Embryonic facial prominence (tissue), 1 donor: Measurements from ENCODE around the gene PFDN1.

Experiments
- DNase-seq: peaks from one replicate; pipeline ENCODE4 v3.0.0-alpha.2; 2016; ENCODE audit errors: extremely low spot score

Gene PFDN1

DNA sequence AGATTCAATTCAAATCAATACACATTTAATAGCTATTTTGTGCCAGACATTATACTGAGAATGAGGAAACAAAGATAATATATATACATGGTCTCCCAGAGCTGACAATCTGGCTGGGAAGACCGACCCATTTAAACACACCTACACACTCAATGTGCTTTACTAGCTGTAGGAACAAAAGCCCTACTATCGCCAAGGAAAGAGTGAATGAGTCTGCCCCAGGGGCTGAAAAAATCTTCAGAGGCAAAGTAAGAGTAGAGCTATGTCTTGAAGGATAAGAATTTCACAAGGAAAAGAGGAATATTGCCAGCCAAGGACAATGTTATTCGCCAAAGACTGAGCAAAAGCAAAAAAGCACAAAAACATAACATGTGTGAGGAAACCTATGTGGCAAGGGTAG, 6.6 kb downstream of the PFDN1 start:
- DNase-seq, result no peak

DNA sequence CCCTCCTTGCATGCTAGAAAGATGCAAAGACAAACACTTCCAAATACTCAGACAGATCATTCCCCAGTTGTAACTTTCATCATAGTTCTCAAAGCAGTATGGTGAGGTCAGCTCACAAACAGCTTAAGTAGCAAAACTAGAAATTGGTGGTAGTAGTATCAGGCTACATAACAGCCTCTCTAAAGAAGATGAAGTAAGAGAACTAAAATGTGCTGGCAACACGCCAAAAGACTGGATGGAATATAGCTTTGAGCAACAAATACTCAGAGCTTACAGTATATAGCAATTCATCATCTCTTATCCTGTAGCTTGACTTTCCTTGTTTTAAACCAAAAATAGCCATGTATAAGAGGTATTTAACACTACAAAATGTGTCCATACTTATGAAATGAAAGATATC, 7.5 kb downstream of the PFDN1 start:
- peak; percentile 46 for DNase-seq

DNA sequence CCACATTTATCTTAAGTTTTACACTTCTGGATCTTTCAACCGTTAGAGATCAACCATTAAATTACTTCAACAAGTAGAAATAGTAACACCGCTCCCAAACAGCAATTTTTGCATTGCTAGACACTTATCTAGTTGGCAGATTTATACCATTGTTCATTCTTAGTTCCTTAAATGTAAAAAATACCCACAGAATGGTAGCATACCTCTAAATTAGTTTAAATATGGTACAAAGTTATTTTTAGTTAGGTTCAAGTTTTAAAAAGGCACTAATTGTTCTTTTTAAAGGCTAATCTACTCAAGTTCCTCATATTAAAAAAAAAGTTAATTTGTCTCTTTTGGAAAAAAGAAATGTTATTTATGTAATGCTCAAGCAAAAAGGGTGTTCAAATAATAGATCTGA, 8.1 kb downstream of the PFDN1 start:
- DNase-seq, result no peak

DNA sequence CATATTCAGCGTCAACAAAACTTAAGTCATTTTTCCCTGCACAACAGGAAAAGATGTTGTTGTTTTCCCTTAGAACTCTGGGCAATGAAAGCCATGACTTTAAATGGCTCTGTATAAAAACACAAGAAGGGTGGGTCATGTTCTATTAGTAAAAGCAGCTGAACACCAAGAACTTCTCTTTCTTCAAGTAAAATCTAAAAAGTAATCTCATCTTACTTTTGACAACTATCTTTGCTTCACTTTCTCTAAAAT, 9.1 kb downstream of the PFDN1 start:
- no peak for DNase-seq

DNA sequence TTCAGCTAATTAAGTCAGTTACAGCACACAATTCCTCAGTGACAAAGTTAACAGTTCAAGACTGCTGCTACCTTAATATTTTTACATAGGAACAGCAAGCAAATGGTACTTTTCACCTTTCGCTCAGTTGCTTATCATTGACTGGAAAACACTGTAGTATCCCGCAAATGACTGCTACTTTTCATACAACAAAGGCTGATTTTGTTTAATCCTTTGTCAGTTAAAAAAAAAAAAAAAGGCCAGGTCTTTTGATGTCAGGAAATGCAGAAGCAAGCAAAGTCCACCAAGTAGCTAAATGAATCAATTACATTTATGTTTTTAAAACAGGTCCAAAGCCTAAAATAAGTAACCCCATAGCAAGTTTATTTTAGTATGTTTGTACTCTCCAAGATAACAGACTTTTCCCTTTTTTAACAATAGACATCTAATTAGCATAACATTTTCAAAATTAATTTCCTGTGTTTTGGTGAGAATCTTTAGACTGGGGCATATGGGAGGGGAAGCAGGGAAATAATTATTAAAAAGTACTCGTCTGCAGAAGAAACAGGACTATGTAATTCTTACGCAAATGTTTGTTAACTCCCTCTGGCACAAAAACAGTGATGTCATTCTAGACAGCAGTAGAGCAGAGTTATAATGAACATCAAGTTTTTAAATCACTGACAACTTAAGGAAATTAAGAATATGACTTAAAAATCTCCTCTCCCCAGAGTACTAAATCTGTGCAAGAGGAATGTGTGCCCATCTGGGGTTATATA, 9.6 kb downstream of the PFDN1 start:
- no peak for DNase-seq

DNA sequence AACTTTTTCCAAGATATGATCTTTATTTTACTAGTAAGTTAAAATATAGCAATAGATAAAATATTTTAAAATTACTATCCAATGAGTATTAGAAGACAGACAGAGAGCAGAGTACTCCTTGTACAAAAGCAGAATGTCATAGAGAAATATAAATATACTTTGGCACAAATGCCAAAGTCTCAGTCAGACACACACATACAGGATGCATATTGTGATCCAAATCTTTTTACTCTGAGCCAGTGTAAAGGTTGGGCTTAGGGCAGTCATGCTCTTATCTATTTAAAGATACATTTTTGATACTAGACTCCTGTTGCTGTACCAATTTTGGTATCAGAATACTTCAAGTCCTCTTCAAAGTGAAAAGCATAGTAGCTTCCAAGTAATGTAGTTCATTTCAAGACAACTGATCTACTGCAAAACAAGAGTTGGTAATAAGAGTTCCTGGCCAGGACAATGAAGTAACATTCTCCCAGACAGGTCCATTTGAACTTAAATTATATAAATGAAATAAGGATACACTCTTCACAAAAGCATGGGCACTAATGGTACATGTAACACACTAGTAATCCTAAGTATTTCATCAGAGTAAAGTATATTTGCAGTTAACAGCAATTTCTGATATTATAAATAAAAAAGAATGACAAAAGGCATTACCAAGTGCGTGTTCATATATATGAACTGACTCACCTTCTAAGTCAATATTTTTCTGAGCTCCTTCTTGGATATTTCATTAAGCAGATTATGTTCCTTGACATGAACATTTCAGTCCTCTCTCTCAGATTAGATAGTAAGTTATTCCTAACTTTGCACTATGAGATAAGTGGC, 10.5 kb downstream of the PFDN1 start:
- DNase-seq, result no peak

DNA sequence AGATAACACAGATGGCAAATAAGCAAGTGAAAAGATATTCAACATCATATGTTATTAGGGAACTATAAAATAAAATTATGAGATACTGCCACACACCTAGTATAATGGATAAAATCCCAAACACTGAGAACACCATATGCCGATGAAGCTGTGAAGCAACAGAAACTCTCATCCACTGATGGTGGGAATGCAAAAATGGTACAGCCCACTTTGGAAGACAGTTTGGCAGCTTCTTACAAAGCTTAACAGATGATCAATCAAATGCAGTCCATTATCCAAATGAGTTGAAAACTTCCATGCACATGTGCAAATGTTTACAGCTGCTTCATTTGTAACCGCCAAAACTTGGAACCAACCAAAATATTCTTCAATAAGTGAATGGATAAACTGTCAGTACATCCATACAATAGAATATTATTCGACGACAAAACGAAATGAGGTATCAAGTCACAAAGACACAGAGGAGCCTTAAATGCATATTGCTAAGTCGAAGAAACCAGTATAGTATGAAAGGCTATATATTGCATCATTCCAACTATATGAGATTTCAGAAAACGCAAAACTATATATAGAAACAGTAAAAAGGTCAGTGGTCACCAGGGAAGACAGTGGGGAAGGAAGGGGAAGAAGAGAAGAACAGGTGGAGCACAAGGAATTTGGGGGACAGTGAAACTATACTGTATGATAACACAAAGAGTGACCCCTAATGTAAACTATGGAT, 14.9 kb downstream of the PFDN1 start:
- no peak for DNase-seq

DNA sequence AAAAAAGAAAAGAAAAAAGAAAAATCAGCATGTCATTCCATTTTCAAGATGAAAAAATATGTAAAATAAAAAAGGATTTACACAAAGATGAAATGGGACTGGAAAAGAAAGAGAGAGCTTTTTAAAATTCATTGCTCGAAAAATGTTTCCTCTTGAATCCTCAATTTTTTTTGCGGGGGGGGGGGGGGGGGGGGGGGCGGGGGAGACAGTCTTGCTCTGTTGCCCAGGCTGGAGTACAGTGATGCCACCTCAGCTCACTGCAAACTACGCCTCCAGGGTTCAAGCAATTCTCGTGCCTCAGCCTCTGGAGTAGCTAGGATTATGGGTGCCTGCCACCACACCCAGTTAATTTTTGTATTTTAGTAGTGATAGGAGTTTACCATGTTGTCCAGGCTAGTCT, 16.5 kb downstream of the PFDN1 start:
- no peak for DNase-seq

DNA sequence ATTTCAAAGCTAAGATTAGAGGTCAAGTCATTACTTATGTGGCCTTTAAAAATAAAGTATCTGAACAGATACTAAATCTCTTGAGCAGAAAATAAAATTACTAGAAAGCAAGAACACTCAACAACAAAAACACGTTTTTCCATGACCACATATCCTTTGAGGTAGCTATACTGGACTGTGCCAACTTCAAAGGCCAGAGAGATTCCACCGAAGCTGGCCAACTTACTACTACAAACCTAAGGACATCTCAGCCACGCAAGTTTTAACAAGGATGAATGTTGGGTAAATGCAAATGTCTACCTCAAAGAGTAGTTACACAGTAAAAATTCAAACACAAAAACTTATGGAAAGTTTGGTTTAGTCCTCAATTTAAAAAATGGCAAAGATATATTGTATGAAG, 18.9 kb downstream of the PFDN1 start:
- no peak for DNase-seq

DNA sequence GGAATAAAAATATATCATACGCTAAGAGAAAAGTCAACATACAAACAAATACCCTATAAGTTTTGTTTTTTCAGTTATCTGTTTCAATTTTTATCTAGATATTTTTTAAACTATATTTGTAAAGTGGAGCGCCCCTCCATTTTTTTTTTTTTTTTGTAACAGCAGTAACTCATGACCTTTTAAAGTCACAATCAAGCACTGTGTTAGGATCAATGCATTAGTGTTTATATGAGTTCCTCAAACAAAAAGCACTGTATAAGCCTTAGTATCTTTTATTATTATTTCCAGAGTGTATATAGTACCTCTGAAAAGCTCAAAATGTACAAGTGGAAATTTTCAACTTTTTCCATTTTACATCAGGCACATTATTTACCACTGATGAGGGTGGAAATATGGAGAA, 20.6 kb downstream of the PFDN1 start:
- no peak for DNase-seq

DNA sequence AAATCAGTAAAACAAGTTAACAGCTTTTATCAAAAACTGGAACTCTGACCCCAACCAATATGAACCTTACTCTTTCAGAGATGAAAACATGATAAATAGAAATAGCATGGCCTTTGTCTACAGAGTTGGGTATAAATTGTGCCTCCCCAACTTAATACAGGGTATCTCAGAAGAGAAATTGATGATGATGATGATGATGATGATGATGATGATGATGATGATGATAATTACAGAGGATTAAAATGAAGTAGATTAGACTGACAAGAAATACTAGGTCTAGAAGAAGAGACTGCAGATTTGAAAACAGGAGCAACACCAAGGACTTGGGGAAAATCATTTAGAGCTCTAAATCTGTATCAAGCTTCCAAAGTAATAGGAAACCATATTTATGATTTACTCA, 27.1 kb downstream of the PFDN1 start:
- DNase-seq, result no peak

DNA sequence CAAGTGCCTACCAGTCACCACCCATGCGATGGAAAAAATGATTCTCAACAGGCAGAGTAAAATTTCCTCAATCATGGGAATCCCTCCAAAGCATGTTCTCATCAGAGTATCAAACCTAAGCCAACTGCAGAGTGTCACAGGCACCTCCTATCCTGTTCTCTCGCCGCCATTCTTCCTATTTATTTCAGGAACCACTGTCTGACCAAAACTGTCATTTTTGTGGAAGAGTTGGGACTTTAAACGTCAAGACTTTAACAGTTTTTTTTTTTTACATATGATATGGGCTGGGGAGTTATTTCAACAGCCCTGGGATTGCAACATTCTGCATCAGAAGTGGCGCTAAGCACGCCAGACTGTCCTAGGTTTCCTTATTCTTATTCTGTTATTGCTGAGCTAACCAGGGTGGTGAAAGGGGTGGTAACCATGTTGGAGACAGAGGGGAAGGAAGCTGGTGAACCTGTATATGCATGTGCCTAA, 29.5 kb downstream of the PFDN1 start:
- DNase-seq, result no peak

DNA sequence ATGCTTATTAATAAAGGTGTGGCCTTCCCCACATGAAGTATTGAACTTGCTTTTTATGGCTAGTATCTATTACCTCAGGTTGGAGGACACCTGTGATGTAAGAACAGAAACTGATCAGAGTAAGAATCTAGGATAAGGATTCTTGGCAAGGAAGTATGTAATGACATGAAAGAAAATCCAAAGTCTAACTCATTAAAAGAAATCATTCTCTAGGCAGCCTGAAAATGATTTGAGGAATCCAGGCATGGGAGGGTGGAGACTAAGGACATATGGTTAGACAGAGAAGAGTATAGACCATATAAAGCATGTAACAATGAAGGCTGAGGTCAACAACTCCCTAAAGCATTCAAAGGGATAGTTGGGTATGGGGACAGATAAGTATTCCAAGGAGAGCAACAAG, 32.9 kb downstream of the PFDN1 start:
- DNase-seq, result no peak

DNA sequence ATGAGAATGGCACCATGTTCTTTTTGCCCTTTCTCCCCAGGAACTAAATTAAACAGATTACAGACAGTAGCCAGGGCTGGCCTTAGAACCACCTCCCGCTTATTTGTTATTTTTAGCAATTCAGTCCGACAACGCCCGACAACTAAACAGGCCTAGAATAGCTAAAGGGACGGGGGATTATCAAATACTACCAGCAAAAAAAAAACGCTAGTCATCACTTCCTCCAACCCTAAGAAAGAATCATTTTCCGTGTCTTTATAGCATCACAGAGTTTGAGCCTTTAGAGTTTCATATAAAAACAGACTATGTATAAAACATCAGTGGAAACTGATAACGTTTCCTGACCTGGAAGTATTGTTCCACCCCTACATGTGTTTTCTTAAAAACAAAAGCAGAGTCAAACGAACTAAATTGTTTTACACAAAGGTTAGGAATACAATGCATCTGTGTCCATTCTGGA, 35.3 kb downstream of the PFDN1 start:
- no peak for DNase-seq

DNA sequence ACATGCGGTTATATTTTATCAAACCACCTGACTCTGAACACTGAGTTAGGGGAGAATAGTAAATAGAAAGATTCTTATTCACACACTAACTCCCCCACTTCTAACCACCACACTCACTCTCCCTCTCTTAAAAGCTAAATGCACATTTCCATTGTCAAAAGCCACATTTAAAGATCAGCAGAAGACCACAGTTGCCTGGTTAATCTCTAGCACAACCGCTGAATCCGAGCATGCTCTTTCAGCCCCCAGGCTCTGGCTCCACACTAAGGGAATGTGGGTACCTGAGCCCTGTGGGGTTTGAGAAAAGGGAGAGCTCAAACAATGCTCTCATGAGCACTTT, 35.7 kb downstream of the PFDN1 start:
- DNase-seq, result no peak

DNA sequence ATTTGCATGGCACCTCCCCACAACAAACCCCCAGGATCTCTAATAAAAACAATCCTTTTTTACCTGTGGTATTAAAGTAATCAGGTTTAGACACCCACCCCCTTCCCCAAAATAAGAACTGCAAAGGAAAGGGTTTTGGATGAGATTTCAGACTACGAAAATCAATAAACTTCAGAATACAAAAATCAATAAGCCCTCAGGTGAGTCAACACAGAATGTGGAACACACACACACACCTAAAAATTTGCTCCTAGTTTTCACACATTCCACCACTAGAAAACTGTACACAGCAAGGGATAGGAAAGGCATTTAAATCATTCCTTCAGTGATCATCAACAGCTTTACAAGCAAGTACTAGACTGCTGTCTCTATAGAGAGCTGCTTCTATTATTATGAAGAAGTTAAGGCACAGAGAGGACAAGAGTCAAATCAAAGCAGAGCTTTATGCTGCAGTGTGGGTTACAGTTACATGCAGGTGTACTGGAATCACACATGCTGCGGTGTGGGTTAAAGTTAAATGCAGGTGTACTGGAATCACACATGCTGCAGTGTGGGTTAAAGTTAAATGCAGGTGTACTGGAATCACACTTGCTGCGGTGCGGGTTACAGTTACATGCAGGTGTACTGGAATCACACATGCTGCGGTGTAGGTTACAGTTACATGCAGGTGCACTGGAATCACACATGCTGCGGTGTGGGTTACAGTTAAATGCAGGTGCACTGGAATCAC, 36.3 kb downstream of the PFDN1 start:
- DNase-seq, result no peak

DNA sequence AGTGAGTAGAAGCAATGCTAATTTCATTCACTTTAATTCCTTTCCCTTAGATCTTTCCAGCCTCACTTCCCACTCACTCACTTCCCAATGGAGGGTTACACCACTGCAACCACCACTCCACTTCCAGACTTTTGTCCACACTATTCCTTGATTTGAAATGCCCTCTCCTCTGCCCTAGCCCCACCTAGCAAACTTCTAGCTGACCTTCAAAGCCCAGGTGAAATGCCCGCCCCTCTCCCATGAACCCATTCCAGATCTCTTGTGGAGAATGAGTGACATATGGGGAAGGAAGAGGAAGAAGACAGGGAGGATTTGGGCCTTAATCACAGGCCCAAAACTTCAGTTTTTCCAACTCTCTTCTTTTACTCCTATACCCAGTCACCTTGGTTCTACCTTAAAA, 37.1 kb downstream of the PFDN1 start:
- no peak for DNase-seq

DNA sequence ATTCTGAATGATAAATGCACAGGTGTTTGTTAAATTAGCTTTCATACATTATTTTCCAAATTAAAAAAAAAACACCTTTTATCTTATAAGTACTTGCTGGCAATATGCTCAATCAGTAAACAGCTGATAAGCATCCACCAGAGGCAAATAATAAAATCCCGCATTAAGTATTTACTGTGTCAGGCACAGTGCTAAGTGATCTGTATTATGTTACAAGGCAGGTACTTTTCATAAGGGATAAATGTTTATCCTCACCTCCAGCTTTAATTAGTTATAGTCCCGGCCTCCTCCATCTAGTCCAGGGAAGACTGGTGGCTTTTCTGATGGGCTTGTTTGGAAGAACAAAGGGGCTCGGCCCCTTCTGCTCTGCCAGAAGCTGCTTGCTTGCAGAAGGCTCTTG, 40.1 kb downstream of the PFDN1 start:
- no peak for DNase-seq

DNA sequence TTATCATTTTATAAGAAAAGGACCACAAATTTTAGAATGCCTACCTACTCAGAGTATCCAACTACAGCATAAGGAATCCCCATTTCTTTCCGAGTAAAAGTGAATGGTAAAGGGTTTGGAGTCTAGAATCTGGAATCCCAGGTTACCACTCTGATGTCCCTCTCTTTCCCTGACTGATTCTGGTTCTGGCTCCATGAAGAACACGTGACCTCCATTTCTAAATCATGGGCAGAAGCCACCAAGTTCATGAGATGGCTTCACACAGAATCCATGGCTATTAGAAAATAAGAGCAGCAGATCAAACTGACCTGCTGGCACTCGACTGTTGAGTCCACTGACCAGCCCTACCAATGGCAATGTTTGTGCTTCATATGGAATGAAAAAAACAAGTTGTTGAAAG, 40.7 kb downstream of the PFDN1 start:
- DNase-seq, result no peak

DNA sequence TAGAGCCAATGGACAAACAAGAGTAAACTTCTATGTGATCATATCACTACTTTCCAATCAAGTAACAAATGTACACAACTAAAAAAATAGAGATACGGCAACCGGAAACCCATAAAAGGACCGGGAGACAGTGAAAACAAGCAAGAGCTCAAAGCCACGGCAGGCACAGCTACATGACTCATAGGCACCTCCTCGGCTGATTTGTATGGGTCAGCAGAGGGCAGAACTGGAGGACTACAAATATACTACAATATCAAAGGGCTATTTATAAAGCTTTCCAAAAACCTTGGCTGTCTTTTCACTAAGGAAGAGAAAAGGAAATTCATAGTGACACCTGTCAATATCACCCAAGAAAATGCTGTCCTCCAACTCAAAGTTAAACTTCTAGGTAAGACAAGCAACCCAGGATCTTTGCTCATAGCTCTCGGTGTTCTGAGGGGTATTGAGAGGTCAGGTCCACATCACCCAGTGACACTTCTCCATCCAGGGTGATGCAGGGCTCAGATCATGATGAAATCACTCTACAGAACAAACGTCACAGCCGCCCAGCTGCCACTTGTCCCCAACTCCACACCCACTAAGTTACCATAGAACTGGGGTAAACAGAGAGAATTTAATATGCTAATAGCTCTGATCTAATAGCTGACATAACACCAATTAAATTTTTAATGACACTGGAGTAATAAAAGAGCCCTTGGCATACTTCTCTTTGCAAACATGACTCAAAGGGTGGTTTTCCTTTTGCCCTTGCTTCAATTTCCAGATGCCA, 41.3 kb downstream of the PFDN1 start:
- DNase-seq, result no peak

DNA sequence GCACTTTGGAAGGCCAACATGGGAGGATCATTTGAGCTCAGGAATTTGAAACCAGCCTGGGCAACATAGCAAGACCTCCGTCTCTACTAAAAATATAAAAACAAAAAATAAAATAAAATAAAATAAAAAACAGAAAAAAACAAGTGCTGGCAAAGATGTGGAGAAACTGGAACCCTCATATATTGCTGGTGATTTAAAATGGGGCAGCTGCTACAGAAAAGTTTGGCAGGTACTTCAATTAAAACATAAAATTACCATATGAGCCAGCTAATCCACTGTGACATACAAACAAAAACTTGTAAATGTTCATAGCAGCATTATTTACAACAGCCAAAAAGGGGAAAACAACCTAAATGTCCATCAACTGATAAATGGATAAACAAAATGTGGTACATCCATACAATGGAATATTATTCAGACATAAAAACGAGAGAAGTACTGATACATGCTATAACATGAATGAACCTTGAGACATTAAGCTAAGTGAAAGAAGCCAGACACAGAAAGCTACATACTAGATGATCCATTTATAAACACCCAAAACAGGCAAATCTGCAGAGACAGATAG, 42.7 kb downstream of the PFDN1 start:
- no peak for DNase-seq
